ENCODE data around the gene SPDYE3. TPM values are rescaled to one million over a fixed set of nuclear protein-coding genes. Genes with fewer than 3 reads are reported as not detected.
A peak's percentile ranks its signal among the peaks of the same experiment; 100 is the strongest.

Gene SPDYE3
- total RNA-seq, 1 experiment from 2014 or later: not detected

DNA sequence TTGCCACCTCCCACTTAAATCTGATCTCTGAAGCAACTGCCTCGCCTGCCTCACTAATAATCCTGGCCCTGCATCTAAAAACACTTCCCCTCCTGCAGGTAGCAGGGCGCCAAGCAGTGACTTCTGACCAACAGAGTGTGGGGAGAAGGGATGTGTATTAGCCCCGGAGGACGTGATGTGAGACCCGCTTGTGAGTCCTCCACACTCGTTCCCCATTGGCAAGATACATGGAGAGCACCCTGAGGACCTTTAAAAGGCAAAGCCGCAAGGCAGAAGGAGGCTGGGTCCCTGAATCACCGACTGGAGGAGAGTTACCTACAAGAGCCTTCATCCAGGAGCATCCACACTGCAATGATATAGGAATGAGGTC is 59.7 kb downstream of the SPDYE3 start:
- POLR2A ChIA-PET: no interaction called here
- CTCF ChIA-PET: interaction anchor here (0.7 kb wide), 1 partner anchor 38 kb away, joined by 3 read pairs; no protein-coding TSS in a partner anchor
- no peaks in the 10 kb centered on the region for H3K27me3 ChIP-seq (ENCODE audit: control insufficient read depth, insufficient read depth, low read length)
- peaks cover under 1% of the 10 kb centered on the region; the same call in 1 of the 2 replicates for H3K36me3 ChIP-seq (ENCODE audit: control insufficient read depth, insufficient read depth, low read length)
- no peak overlapping the region for H3K27ac ChIP-seq (ENCODE audit: low read length)
- in situ Hi-C loops (cut with HindIII; ENCODE audit: low pct_unique_long_range_greater_than_20kb, low sequenced_read_pairs): no loop called here
- DNase-seq (ENCODE audit: low read depth, low spot score) (no peak), ATAC-seq (peak; percentile 11)
- H3K9me3 ChIP-seq (ENCODE audit: control insufficient read depth, insufficient read depth, low read depth, low read length): no peaks in the 10 kb centered on the region
- intact Hi-C loops (cut with micrococcal nuclease; ENCODE audit: unreplicated experiment): no loop called here
- H3K4me1 ChIP-seq (ENCODE audit: control insufficient read depth, insufficient read depth, low read length): 0 out of 2 replicates have a peak, but pooled peaks cover 3% of the 10 kb centered on the region
- no peak overlapping the region for H3K4me3 ChIP-seq (ENCODE audit: low read depth in 2 of 2, low read length in 2 of 2)
- BruUV-seq (replicated peaks): no TSS peak
- 0 out of 2 replicates have a peak, but pooled peaks have one; percentile 11 for TF ChIP-seq POLR2AphosphoS5 (IDR thresholded peaks at IDR 0.05; ENCODE audit: low read depth, low read length)
- TF ChIP-seq, protein P1, sequence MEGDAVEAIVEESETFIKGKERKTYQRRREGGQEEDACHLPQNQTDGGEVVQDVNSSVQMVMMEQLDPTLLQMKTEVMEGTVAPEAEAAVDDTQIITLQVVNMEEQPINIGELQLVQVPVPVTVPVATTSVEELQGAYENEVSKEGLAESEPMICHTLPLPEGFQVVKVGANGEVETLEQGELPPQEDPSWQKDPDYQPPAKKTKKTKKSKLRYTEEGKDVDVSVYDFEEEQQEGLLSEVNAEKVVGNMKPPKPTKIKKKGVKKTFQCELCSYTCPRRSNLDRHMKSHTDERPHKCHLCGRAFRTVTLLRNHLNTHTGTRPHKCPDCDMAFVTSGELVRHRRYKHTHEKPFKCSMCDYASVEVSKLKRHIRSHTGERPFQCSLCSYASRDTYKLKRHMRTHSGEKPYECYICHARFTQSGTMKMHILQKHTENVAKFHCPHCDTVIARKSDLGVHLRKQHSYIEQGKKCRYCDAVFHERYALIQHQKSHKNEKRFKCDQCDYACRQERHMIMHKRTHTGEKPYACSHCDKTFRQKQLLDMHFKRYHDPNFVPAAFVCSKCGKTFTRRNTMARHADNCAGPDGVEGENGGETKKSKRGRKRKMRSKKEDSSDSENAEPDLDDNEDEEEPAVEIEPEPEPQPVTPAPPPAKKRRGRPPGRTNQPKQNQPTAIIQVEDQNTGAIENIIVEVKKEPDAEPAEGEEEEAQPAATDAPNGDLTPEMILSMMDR (IDR thresholded peaks at IDR 0.05): no peak

DNA sequence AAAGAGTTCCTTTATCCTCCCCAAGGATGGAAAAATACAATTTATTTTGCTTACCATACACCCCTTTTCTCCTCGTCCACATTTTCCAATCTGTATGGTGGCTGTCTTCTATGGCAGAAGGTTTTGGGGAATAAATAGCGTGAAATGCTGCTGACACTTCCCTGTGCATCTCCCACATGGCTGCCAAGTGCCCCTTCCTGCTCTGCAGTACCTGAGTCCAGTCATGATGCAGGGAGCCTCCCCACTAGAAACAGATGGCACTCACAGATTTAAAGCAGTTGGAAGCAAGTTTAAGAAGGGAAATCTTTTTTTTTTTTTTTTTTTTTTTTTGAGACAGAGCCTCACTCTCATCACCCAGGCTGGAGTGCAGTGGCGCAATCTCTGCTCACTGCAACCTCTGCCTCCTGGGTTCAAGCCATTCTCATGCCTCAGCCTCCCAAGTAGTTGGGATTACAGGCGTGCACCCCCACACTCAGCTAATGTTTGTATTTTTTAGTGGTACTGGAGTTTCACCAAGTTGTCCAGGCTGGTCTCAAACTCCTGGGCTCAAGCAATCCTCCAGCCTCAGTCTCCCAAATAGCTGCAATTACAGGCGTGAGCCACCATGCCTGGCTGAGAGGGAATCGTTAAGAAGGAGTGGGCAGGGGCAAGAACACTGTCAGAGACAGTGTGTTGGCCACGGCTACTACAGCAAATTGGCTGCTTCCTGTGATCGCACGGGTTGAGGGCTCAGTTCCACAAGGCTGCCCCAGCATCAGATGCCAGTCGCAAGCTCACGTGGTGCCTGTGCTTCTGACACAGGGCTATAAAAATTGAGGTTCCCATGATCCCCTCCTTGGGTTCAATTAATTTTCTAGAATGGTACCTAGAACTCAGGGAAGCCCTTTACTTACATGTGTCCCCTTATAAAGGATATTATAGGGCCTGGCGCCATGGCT is 60.4 kb downstream of the SPDYE3 start:
- BruUV-seq (replicated peaks): no TSS peak
- Histone ChIP-seq H3K27ac (ENCODE audit: low read length) (no peak overlapping the region), H3K27me3 (ENCODE audit: control insufficient read depth, insufficient read depth, low read length) (no peaks in the 10 kb centered on the region), H3K9me3 (ENCODE audit: control insufficient read depth, insufficient read depth, low read depth, low read length) (no peaks in the 10 kb centered on the region), H3K4me3 (ENCODE audit: low read depth in 2 of 2, low read length in 2 of 2) (no peak overlapping the region), H3K36me3 (ENCODE audit: control insufficient read depth, insufficient read depth, low read length) (no peaks in the 10 kb centered on the region), H3K4me1 (ENCODE audit: control insufficient read depth, insufficient read depth, low read length) (0 out of 2 replicates have a peak, but pooled peaks cover 3% of the 10 kb centered on the region)
- no peak for TF ChIP-seq TCF7L2 (IDR thresholded peaks at IDR 0.05; ENCODE audit: low read depth, low read length)
- TF ChIP-seq POLR2AphosphoS5 (IDR thresholded peaks at IDR 0.05; ENCODE audit: low read depth, low read length): peak; percentile 18; the same call in 1 of the 2 replicates
- no peak for TF ChIP-seq SIN3A (IDR thresholded peaks at IDR 0.05; ENCODE audit: borderline replicate concordance, insufficient read depth, low read depth, low read length)
- TF ChIP-seq, protein P2, sequence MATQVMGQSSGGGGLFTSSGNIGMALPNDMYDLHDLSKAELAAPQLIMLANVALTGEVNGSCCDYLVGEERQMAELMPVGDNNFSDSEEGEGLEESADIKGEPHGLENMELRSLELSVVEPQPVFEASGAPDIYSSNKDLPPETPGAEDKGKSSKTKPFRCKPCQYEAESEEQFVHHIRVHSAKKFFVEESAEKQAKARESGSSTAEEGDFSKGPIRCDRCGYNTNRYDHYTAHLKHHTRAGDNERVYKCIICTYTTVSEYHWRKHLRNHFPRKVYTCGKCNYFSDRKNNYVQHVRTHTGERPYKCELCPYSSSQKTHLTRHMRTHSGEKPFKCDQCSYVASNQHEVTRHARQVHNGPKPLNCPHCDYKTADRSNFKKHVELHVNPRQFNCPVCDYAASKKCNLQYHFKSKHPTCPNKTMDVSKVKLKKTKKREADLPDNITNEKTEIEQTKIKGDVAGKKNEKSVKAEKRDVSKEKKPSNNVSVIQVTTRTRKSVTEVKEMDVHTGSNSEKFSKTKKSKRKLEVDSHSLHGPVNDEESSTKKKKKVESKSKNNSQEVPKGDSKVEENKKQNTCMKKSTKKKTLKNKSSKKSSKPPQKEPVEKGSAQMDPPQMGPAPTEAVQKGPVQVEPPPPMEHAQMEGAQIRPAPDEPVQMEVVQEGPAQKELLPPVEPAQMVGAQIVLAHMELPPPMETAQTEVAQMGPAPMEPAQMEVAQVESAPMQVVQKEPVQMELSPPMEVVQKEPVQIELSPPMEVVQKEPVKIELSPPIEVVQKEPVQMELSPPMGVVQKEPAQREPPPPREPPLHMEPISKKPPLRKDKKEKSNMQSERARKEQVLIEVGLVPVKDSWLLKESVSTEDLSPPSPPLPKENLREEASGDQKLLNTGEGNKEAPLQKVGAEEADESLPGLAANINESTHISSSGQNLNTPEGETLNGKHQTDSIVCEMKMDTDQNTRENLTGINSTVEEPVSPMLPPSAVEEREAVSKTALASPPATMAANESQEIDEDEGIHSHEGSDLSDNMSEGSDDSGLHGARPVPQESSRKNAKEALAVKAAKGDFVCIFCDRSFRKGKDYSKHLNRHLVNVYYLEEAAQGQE (IDR thresholded peaks at IDR 0.05; ENCODE audit: insufficient read depth in 1 of 2, low read depth in 2 of 2, low read length in 1 of 2): no peak
- ATAC-seq (peak; percentile 14; the same call in 1 of the 2 replicates), DNase-seq (ENCODE audit: low read depth, low spot score) (no peak)
- intact Hi-C loops (cut with micrococcal nuclease; ENCODE audit: unreplicated experiment): no loop called here
- CTCF ChIA-PET: no interaction called here
- POLR2A ChIA-PET: no interaction called here
- in situ Hi-C loops (cut with HindIII; ENCODE audit: low pct_unique_long_range_greater_than_20kb, low sequenced_read_pairs): no loop called here
